ENCODE results near the gene FAM181A.

- TF ChIP-seq CTCF (IDR thresholded peaks at IDR 0.05; ENCODE audit: poor library complexity, severe bottlenecking) (no peak), TAF1 (IDR thresholded peaks at IDR 0.05; ENCODE audit: low read depth) (no peak), POLR2AphosphoS5 (IDR thresholded peaks at IDR 0.05) (no peak)
Measured at GRCh38 chr14:93930296-93930988, 3.3 kb downstream of the FAM181A start.
